Spleen (tissue), 11 donors: ENCODE measurements around the gene PRMT2. TPM values are rescaled to one million over a fixed set of nuclear protein-coding genes. Genes with fewer than 3 reads are reported as not detected.
"Not testable (repeated sequence)": the region's sequence is repeated elsewhere in the genome, so short reads cannot be mapped to it uniquely, and the experiment has no call there.

Experiments used
- DNase-seq: peaks from one replicate; pipeline ENCODE4 v3.0.0-alpha.2; 2020
- H3K27ac ChIP-seq, 8 donors: fragments of 200-600 bp; sonication (generic) in 7 of 8; 1 replicate in 4 of 8; 2 replicates in 4 of 8; pipeline versions ENCODE4 v1.5.0 to v1.8.0; 2016 to 2021; ENCODE audit warnings: inconsistent platforms in 4 of 8, mild to moderate bottlenecking in 4 of 8, moderate library complexity in 1 of 8
- H3K27me3 ChIP-seq, 7 donors: fragments of 200-600 bp; sonication (generic) in 6 of 7; replicated peaks in 1 of 7; 1 replicate in 4 of 7; 2 replicates in 3 of 7; pipeline versions ENCODE4 v1.5.0 to v1.8.0; 2016 to 2021; ENCODE audit warnings: inconsistent platforms in 3 of 7, mild to moderate bottlenecking in 1 of 7
- H3K36me3 ChIP-seq, 6 donors: fragments of 200-600 bp; sonication (generic) in 5 of 6; 1 replicate in 4 of 6; 2 replicates in 2 of 6; pipeline versions ENCODE4 v1.5.0 to v1.8.0; 2016 to 2021; ENCODE audit warnings: inconsistent platforms in 2 of 6
- H3K4me1 ChIP-seq, 6 donors: fragments of 200-600 bp; sonication (generic) in 5 of 6; 1 replicate in 3 of 6; 2 replicates in 3 of 6; pipeline versions ENCODE4 v1.5.0 to v1.8.0; 2016 to 2021; ENCODE audit warnings: inconsistent platforms in 3 of 6
- H3K4me3 ChIP-seq, 8 donors: fragments of 200-600 bp; sonication (generic) in 7 of 8; 1 replicate in 4 of 8; 2 replicates in 4 of 8; pipeline versions ENCODE4 v1.5.0 to v1.8.0; 2016 to 2021; ENCODE audit warnings: inconsistent platforms in 4 of 8, mild to moderate bottlenecking in 4 of 8, moderate library complexity in 2 of 8
- H3K9me3 ChIP-seq, 8 donors: fragments of 200-600 bp; sonication (generic) in 7 of 8; 1 replicate in 4 of 8; 2 replicates in 4 of 8; pipeline versions ENCODE4 v1.5.0 to v1.8.0; 2016 to 2021; ENCODE audit warnings: inconsistent platforms in 4 of 8
- POLR2A ChIP-seq, 3 donors: fragments of 450-650 bp; IDR thresholded peaks; one replicate each; pipeline ENCODE4 v1.5.1; 2017; ENCODE audit warnings: antibody characterized with exemption in 3 of 3, mild to moderate bottlenecking in 1 of 3
- POLR2AphosphoS5 ChIP-seq, 3 donors: sonication (generic); formaldehyde crosslinking; IDR thresholded peaks; one replicate each; pipeline ENCODE4 v1.5.1; 2017; ENCODE audit warnings: antibody characterized with exemption in 3 of 3
- WGBS, 5 donors: extraction: QIAGEN DNeasy Blood & Tissue Kit in 3 of 5; methylation state at CpG; one replicate each; pipeline versions ENCODE4 v1.1.5 to v1.1.7; 2013 to 2018; 5-methylcytosine and 5-hydroxymethylcytosine counted together
- intact Hi-C: fragments of 100-400 bp; cut with DNase I; formaldehyde crosslinking; loops from one replicate; pipeline ENCODE4 v1.15.0; 2023; ENCODE audit warnings: low total_unique reads
- polyA plus RNA-seq, 3 donors: library from polyadenylated mRNA; stranded (reverse); fragments of 200-250 nt; gene quantifications; one replicate each; pipeline ENCODE4 v1.2.1, GENCODE V29; 2013
- total RNA-seq, 7 donors: library from RNA; depleted of rRNA in 3 of 7; stranded (reverse); fragments of >200 nt in 3 of 7; fragmentation: NEBNext Ultra II Directional in 4 of 7; extraction: Animal tissue kit (Norgen Biotek cat#: 25700) in 4 of 7; gene quantifications; one replicate each; pipeline versions ENCODE4 v1.1.0 to v1.2.1, GENCODE V29; 2016 to 2021
- TF ChIP-seq, protein P1 (sequence below), 11 experiments: fragments of 200-600 bp in 7 of 11; fragments of 450-650 bp in 4 of 11; sonication (generic) in 4 of 11; IDR thresholded peaks in 8 of 11; conservative IDR thresholded peaks in 3 of 11; 1 replicate in 7 of 11; 2 replicates in 4 of 11; pipeline versions ENCODE4 v1.4.0 to v1.8.0; 2016 to 2021; ENCODE audit warnings: antibody characterized with exemption in 11 of 11, inconsistent platforms in 4 of 11, mild to moderate bottlenecking in 1 of 11
- donor health status: healthy with polysubstance abuse.
- donor health status: DM: no; HTN: no; CAD: no; lungs with moderate emphysema.
- donor health status: DM: no; HTN: no; CAD: no.
- donor health status: Bipolar disorder and iron deficiency.
- donor health status: healthy.
- donor health status: DM: no; HTN: no; CAD: no.
- donor health status: DM: yes; HTN: yes; CAD: no.

Gene PRMT2
- total and polyA plus RNA-seq, 10 donors = 57.8 to 129 (median 103) TPM

DNA sequence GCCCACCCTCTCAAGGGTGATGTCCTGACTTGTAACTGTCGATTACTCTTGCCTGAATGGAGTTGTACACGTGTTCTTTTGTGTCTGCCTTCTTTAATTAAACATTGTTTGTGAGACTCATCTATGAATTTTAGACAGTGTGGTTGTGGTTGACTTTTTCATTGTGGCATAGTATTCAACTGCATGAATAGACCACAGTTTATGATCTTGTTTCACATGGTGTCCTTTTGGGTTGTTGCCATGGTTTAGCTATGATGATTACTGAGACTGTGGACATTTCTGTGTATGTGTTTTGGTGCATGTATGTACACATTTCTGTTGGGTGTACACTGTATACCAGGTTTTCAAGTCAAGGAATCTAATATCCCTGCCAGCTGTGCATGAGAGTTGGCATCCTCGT is 30.1 kb downstream of the PRMT2 start:
- TF ChIP-seq, protein P1, sequence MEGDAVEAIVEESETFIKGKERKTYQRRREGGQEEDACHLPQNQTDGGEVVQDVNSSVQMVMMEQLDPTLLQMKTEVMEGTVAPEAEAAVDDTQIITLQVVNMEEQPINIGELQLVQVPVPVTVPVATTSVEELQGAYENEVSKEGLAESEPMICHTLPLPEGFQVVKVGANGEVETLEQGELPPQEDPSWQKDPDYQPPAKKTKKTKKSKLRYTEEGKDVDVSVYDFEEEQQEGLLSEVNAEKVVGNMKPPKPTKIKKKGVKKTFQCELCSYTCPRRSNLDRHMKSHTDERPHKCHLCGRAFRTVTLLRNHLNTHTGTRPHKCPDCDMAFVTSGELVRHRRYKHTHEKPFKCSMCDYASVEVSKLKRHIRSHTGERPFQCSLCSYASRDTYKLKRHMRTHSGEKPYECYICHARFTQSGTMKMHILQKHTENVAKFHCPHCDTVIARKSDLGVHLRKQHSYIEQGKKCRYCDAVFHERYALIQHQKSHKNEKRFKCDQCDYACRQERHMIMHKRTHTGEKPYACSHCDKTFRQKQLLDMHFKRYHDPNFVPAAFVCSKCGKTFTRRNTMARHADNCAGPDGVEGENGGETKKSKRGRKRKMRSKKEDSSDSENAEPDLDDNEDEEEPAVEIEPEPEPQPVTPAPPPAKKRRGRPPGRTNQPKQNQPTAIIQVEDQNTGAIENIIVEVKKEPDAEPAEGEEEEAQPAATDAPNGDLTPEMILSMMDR (IDR thresholded peaks at IDR 0.05 in 8 of 11, conservative IDR thresholded peaks at IDR 0.05 in 3 of 11) = no peak
- no peak for TF ChIP-seq POLR2AphosphoS5 (IDR thresholded peaks at IDR 0.05)
- TF ChIP-seq POLR2A (IDR thresholded peaks at IDR 0.05) = no peak
- H3K36me3 ChIP-seq = peaks cover 0 to 60% (median 25%) of the 10 kb centered on the region in 6 donors
- peaks cover 10 to 32% (median 17%) of the 10 kb centered on the region in 6 donors for H3K4me1 ChIP-seq
- WGBS, 5 donors = 80 to 89% (median 84%) methylated on average over 3 of the region's 3 CpGs
- no peak for DNase-seq
- H3K27me3 ChIP-seq = peaks cover 0 to 28% (median 15%) of the 10 kb centered on the region in 7 donors
- no peaks in the 10 kb centered on the region for H3K9me3 ChIP-seq
- intact Hi-C loops = no loop called here
- no peak overlapping the region for H3K4me3 ChIP-seq
- no peak overlapping the region for H3K27ac ChIP-seq

DNA sequence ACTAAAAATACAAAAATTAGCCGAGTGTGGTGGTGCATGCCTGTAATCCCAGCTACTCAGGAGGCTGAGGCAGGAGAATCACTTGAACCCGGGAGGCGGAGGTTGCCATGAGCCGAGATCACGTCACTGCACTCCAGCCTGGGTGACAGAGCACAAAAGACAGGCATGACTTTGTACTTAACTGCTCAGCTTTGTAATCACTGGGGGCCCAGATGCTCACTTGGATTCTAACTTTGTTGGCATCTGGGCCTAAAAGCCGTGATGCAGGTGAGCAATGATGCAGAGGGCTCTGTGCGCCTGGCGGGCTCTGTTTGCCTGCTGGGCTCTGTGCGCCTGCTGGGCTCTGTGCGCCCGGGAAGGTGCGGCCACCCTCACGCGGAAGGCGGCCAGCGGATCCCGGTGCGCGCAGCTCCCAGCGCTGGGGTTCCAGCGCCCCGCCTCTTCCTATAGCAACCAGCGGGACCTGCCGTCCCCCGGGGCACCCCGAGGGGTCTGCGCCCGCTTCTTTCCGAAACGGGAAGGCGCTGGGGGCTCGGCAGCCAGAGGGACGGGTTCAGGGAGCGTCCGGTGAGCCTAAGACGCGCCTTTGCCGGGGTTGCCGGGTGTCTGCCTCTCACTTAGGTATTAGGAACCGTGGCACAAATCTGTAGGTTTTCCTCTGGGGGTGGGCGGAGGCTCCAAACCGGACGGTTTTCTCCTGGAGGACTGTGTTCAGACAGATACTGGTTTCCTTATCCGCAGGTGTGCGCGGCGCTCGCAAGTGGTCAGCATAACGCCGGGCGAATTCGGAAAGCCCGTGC is 31.7 kb downstream of the PRMT2 start:
- DNase-seq = no peak
- H3K9me3 ChIP-seq = no peaks in the 10 kb centered on the region
- TF ChIP-seq POLR2AphosphoS5 (IDR thresholded peaks at IDR 0.05) = peak in 1 of 3 donors; percentile 44
- TF ChIP-seq, protein P1 (IDR thresholded peaks at IDR 0.05 in 8 of 11, conservative IDR thresholded peaks at IDR 0.05 in 3 of 11) = no peak
- peaks cover 10 to 21% (median 17%) of the 10 kb centered on the region in 6 donors for H3K4me1 ChIP-seq
- WGBS, 5 donors = 7 to 12% (median 8%) methylated on average over 27 to 53 of the region's 53 CpGs
- intact Hi-C loops = no loop called here
- H3K36me3 ChIP-seq = peaks cover 0 to 44% (median 22%) of the 10 kb centered on the region in 6 donors
- no peak overlapping the region for H3K27ac ChIP-seq
- peak overlapping the region; percentile 18 to 73 (median 46) for H3K4me3 ChIP-seq
- peaks cover 0 to 31% (median 15%) of the 10 kb centered on the region in 7 donors for H3K27me3 ChIP-seq

DNA sequence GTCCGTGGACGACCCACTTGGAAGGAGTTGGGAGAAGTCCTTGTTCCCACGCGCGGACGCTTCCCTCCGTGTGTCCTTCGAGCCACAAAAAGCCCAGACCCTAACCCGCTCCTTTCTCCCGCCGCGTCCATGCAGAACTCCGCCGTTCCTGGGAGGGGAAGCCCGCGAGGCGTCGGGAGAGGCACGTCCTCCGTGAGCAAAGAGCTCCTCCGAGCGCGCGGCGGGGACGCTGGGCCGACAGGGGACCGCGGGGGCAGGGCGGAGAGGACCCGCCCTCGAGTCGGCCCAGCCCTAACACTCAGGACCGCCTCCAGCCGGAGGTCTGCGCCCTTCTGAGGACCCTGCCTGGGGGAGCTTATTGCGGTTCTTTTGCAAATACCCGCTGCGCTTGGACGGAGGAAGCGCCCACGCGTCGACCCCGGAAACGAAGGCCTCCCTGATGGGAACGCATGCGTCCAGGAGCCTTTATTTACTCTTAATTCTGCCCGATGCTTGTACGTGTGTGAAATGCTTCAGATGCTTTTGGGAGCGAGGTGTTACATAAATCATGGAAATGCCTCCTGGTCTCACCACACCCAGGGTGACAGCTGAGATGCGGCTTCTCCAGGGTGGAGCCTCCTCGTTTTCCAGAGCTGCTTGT is 32.4 kb downstream of the PRMT2 start:
- Histone ChIP-seq H3K9me3 (no peaks in the 10 kb centered on the region), H3K27ac (no peak overlapping the region), H3K27me3 (peaks cover 0 to 31% (median 15%) of the 10 kb centered on the region in 7 donors), H3K4me1 (peaks cover 10 to 21% (median 17%) of the 10 kb centered on the region in 6 donors), H3K4me3 (peak overlapping the region; percentile 18 to 73 (median 46)), H3K36me3 (peaks cover 0 to 37% (median 20%) of the 10 kb centered on the region in 6 donors)
- TF ChIP-seq, protein P1 (IDR thresholded peaks at IDR 0.05 in 8 of 11, conservative IDR thresholded peaks at IDR 0.05 in 3 of 11) = no peak
- TF ChIP-seq POLR2AphosphoS5 (IDR thresholded peaks at IDR 0.05) = peak in 2 of 3 donors; percentile 26 to 49
- intact Hi-C loops = no loop called here
- WGBS, 5 donors = 1 to 3% (median 1%) methylated on average over 23 to 53 of the region's 53 CpGs
- no peak for DNase-seq

DNA sequence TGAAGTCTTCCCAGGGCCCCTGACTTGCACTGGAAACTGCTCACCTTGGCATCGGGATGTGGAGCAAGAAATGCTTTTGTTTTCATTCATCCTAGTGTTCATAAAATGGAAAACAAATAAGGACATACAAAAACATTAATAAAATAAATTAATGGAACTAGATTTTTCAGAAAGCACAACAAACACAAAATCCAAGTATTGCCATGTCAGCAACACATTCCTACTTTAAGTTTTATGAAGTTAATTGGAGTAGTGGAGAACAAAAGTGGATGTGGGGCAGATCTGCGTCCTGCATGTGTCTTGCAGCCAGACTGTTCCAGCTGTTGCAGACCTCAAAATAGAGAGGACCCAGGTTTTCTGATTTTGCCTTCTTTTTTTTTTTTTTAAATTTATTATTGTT is 32.9 kb downstream of the PRMT2 start:
- intact Hi-C loops = no loop called here
- no peak for DNase-seq
- no peak for TF ChIP-seq POLR2A (IDR thresholded peaks at IDR 0.05)
- TF ChIP-seq, protein P1 (IDR thresholded peaks at IDR 0.05 in 8 of 11, conservative IDR thresholded peaks at IDR 0.05 in 3 of 11) = no peak
- TF ChIP-seq POLR2AphosphoS5 (IDR thresholded peaks at IDR 0.05) = no peak
- H3K9me3 ChIP-seq = no peaks in the 10 kb centered on the region
- peaks cover 0 to 31% (median 15%) of the 10 kb centered on the region in 7 donors for H3K27me3 ChIP-seq
- peak overlapping the region in 4 of 8 donors; percentile 42 to 73 (median 51) for H3K4me3 ChIP-seq
- no peak overlapping the region for H3K27ac ChIP-seq
- peaks cover 0 to 32% (median 17%) of the 10 kb centered on the region in 6 donors for H3K36me3 ChIP-seq
- H3K4me1 ChIP-seq = peaks cover 10 to 21% (median 17%) of the 10 kb centered on the region in 6 donors
- 67 to 81% (median 72%) methylated on average over 2 of the region's 2 CpGs for WGBS, 5 donors

DNA sequence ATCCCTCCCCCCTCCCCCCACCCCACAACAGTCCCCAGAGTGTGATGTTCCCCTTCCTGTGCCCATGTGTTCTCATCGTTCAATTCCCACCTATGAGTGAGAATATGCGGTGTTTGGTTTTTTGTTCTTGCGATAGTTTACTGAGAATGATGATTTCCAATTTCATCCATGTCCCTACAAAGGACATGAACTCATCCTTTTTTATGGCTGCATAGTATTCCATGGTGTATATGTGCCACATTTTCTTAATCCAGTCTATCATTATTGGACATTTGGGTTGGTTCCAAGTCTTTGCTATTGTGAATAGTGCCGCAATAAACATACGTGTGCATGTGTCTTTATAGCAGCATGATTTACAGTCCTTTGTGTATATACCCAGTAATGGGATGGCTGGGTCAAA is 33.4 kb downstream of the PRMT2 start:
- H3K27ac ChIP-seq, H3K9me3 ChIP-seq, H3K4me3 ChIP-seq, intact Hi-C loops, DNase-seq: not testable (repeated sequence)
- peaks cover 10 to 21% (median 17%) of the 10 kb centered on the region in 6 donors for H3K4me1 ChIP-seq
- H3K27me3 ChIP-seq = peaks cover 0 to 31% (median 15%) of the 10 kb centered on the region in 7 donors
- WGBS, 5 donors = 85 to 98% (median 89%) methylated on average over 3 of the region's 5 CpGs
- peaks cover 0 to 27% (median 14%) of the 10 kb centered on the region in 6 donors for H3K36me3 ChIP-seq
